ENCODE results near the gene PFDN1.

GRCh38 chr5:140266471-140267200, 36.3 kb downstream of the PFDN1 start:
- TF ChIP-seq CTCF (conservative IDR thresholded peaks at IDR 0.05; ENCODE audit: low read depth, low read length) (no peak), EZH2 (IDR thresholded peaks at IDR 0.05; ENCODE audit: borderline replicate concordance, low read depth, low read length, poor library complexity, severe bottlenecking) (no peak)

Measured in A673 (cell line).